CD4-positive, CD25-positive, alpha-beta regulatory T cell (primary cell): ENCODE measurements around the gene TUBGCP6. TPM values are rescaled to one million over a fixed set of nuclear protein-coding genes. Genes with fewer than 3 reads are reported as not detected.
"Not testable (repeated sequence)": the region's sequence is repeated elsewhere in the genome, so short reads cannot be mapped to it uniquely, and the experiment has no call there.

Experiments used
- ATAC-seq, 2 donors: fragments of 150-1000 bp; cut with Tn5 transposase; one replicate each; pipeline ENCODE4 v1.10.0; 2021; ENCODE audit warnings: low read depth in 2 of 2, moderate number of reproducible peaks in 2 of 2, moderate library complexity in 1 of 2
- DNase-seq, 3 donors: peaks; one replicate each; pipeline versions ENCODE4 v3.0.0 to v3.0.0-alpha.2; 2012 to 2022; ENCODE audit warnings: mixed read lengths in 1 of 3
- H3K27ac ChIP-seq: one replicate; pipeline ENCODE4 v1.7.0; 2013; ENCODE audit warnings: mild to moderate bottlenecking, low read length; ENCODE audit not compliant: insufficient read depth, poor library complexity, severe bottlenecking
- H3K27me3 ChIP-seq: one replicate; pipeline ENCODE4 v1.7.0; 2013; ENCODE audit warnings: low read length; ENCODE audit not compliant: control insufficient read depth, insufficient read depth
- H3K36me3 ChIP-seq: one replicate; pipeline ENCODE4 v1.7.0; 2013; ENCODE audit warnings: mild to moderate bottlenecking, low read length, moderate library complexity; ENCODE audit not compliant: control insufficient read depth, insufficient read depth
- H3K4me1 ChIP-seq: 2 replicates; pipeline ENCODE4 v1.7.0; 2013; ENCODE audit warnings: mild to moderate bottlenecking, low read length; ENCODE audit not compliant: insufficient read depth, control insufficient read depth, poor library complexity, severe bottlenecking
- H3K4me3 ChIP-seq: one replicate; pipeline ENCODE4 v1.7.0; 2013; ENCODE audit warnings: low read depth, mild to moderate bottlenecking, low read length, moderate library complexity
- H3K9me3 ChIP-seq, 2 experiments: 1 replicate in 1 of 2; 2 replicates in 1 of 2; pipeline ENCODE4 v1.7.0; 2013; ENCODE audit warnings: low read length in 2 of 2, mild to moderate bottlenecking in 1 of 2, moderate library complexity in 1 of 2; ENCODE audit not compliant: control insufficient read depth in 2 of 2
- H3K27ac Mint-ChIP-seq, 3 donors: one replicate each; pipeline ENCODE4 v1.8.0; 2020 to 2022; ENCODE audit warnings: mild to moderate bottlenecking in 3 of 3, mixed read lengths in 3 of 3, moderate library complexity in 2 of 3
- H3K27me3 Mint-ChIP-seq: one replicate; pipeline ENCODE4 v1.8.0; 2022; ENCODE audit warnings: mild to moderate bottlenecking, mixed read lengths
- H3K36me3 Mint-ChIP-seq: one replicate; pipeline ENCODE4 v1.8.0; 2020; ENCODE audit warnings: mixed read lengths
- H3K4me1 Mint-ChIP-seq, 4 donors: one replicate each; pipeline ENCODE4 v1.8.0; 2020 to 2022; ENCODE audit warnings: mixed read lengths in 4 of 4, mild to moderate bottlenecking in 1 of 4
- H3K4me3 Mint-ChIP-seq, 4 donors: one replicate each; pipeline ENCODE4 v1.8.0; 2020 to 2022; ENCODE audit warnings: mild to moderate bottlenecking in 4 of 4, mixed read lengths in 4 of 4, moderate library complexity in 3 of 4
- H3K9me3 Mint-ChIP-seq, 7 donors: one replicate each; pipeline ENCODE4 v1.8.0; 2020 to 2022; ENCODE audit warnings: mixed read lengths in 7 of 7, mild to moderate bottlenecking in 3 of 7, moderate library complexity in 2 of 7
- polyA plus RNA-seq, 4 donors: library from polyadenylated mRNA; unstranded; fragments of 300-500 nt; fragmentation: Illumina TruSeq; gene quantifications; one replicate each; pipeline ENCODE4 v1.2.3, GENCODE V29; 2021
- total RNA-seq: library from RNA; stranded (reverse); gene quantifications from one replicate; pipeline ENCODE4 v1.2.3, GENCODE V29; 2022

TUBGCP6 gene
- total and polyA plus RNA-seq, 5 donors from 2014 or later = 14.0 to 132 (median 14.2) TPM

GRCh38 chr22:50168490-50169180 is 76.2 kb downstream of the TUBGCP6 start:
- not testable (repeated sequence) for H3K4me1 ChIP-seq, H3K4me3 ChIP-seq, H3K27me3 ChIP-seq, ATAC-seq, H3K4me1 Mint-ChIP-seq, H3K9me3 ChIP-seq, H3K27ac Mint-ChIP-seq, DNase-seq, H3K27ac ChIP-seq, H3K36me3 ChIP-seq, H3K36me3 Mint-ChIP-seq, H3K9me3 Mint-ChIP-seq
- peak overlapping the region; percentile 70 to 92 (median 72) for H3K4me3 Mint-ChIP-seq
- H3K27me3 Mint-ChIP-seq = peaks cover 52% of the 10 kb centered on the region

GRCh38 chr22:50167689-50168489 is 76.9 kb downstream of the TUBGCP6 start:
- Histone ChIP-seq H3K36me3 (no peaks in the 10 kb centered on the region), H3K27ac (no peak overlapping the region), H3K27me3 (peaks cover 4% of the 10 kb centered on the region), H3K4me3 (no peak overlapping the region), H3K9me3 (no peaks in the 10 kb centered on the region), H3K4me1 (no peaks in the 10 kb centered on the region)
- Mint-ChIP-seq H3K27ac (no peak overlapping the region), H3K4me3 (no peak overlapping the region), H3K4me1 (peaks cover 0 to 10% (median 2%) of the 10 kb centered on the region in 4 donors), H3K36me3 (no peaks in the 10 kb centered on the region), H3K27me3 (peaks cover 45% of the 10 kb centered on the region), H3K9me3 (no peaks in the 10 kb centered on the region)
- no peak for DNase-seq
- ATAC-seq = no peak

Other genes with a start within 250 kb of the TUBGCP6 start
- gene IL17REL, start 232.3 kb downstream of the TUBGCP6 start, total RNA-seq = 0.57 TPM
- gene IL17REL, start 232.3 kb downstream of the TUBGCP6 start, polyA plus RNA-seq = under 1 TPM in 1 of 4 donors, not detected in 3; 0.07 TPM
- not detected for gene TTLL8, start 186.7 kb downstream of the TUBGCP6 start, total RNA-seq
- gene TTLL8, start 186.7 kb downstream of the TUBGCP6 start, polyA plus RNA-seq = not detected
- gene MLC1, start 159.6 kb downstream of the TUBGCP6 start, total RNA-seq = 1.1 TPM
- under 1 TPM in 3 of 4 donors, not detected in 1; 0.20 to 0.87 (median 0.28) TPM for gene MLC1, start 159.6 kb downstream of the TUBGCP6 start, polyA plus RNA-seq
- not detected for gene MOV10L1, start 155.0 kb downstream of the TUBGCP6 start, total RNA-seq
- not detected for gene MOV10L1, start 155.0 kb downstream of the TUBGCP6 start, polyA plus RNA-seq
- gene PANX2, start 74.3 kb downstream of the TUBGCP6 start, total RNA-seq = not detected
- gene PANX2, start 74.3 kb downstream of the TUBGCP6 start, polyA plus RNA-seq = not detected
- gene TRABD, start 59.1 kb downstream of the TUBGCP6 start, total RNA-seq = 115 TPM
- gene TRABD, start 59.1 kb downstream of the TUBGCP6 start, polyA plus RNA-seq = 10 to 100 TPM; 33.0 to 47.6 (median 38.5) TPM
- 31.9 TPM for gene SELENOO, start 44.0 kb downstream of the TUBGCP6 start, total RNA-seq
- 1 to 10 TPM; 1.8 to 6.5 (median 3.3) TPM for gene SELENOO, start 44.0 kb downstream of the TUBGCP6 start, polyA plus RNA-seq
- gene HDAC10, start 6.2 kb upstream of the TUBGCP6 start, total RNA-seq = 125 TPM
- gene HDAC10, start 6.2 kb upstream of the TUBGCP6 start, polyA plus RNA-seq = 10 to 100 TPM in 1 of 4 donors, 1 to 10 TPM in 3; 6.0 to 12.5 (median 7.3) TPM
- 2.0 TPM for gene MAPK12, start 16.7 kb upstream of the TUBGCP6 start, total RNA-seq
- gene MAPK12, start 16.7 kb upstream of the TUBGCP6 start, polyA plus RNA-seq = under 1 TPM in 2 of 4 donors, not detected in 2; 0.03 to 0.05 TPM
- gene MAPK11, start 25.4 kb upstream of the TUBGCP6 start, total RNA-seq = 9.3 TPM
- gene MAPK11, start 25.4 kb upstream of the TUBGCP6 start, polyA plus RNA-seq = under 1 TPM; 0.10 to 0.52 (median 0.21) TPM
- gene PLXNB2, start 62.6 kb upstream of the TUBGCP6 start, total RNA-seq = 3.7 TPM
- under 1 TPM in 3 of 4 donors, not detected in 1; 0.36 to 0.67 (median 0.42) TPM for gene PLXNB2, start 62.6 kb upstream of the TUBGCP6 start, polyA plus RNA-seq
- 2.1 TPM for gene DENND6B, start 82.0 kb upstream of the TUBGCP6 start, total RNA-seq
- under 1 TPM; 0.48 to 0.69 (median 0.53) TPM for gene DENND6B, start 82.0 kb upstream of the TUBGCP6 start, polyA plus RNA-seq
- 85.7 TPM for gene PPP6R2, start 98.3 kb upstream of the TUBGCP6 start, total RNA-seq
- 10 to 100 TPM; 15.9 to 19.4 (median 17.2) TPM for gene PPP6R2, start 98.3 kb upstream of the TUBGCP6 start, polyA plus RNA-seq
- gene SBF1, start 230.0 kb upstream of the TUBGCP6 start, total RNA-seq = 220 TPM
- gene SBF1, start 230.0 kb upstream of the TUBGCP6 start, polyA plus RNA-seq = 10 to 100 TPM; 16.2 to 29.7 (median 17.6) TPM
- gene ADM2, start 236.5 kb upstream of the TUBGCP6 start, total RNA-seq = 1.9 TPM
- gene ADM2, start 236.5 kb upstream of the TUBGCP6 start, polyA plus RNA-seq = under 1 TPM; 0.06 to 0.95 (median 0.28) TPM
- not detected for gene MIOX, start 241.8 kb upstream of the TUBGCP6 start, total RNA-seq
- gene MIOX, start 241.8 kb upstream of the TUBGCP6 start, polyA plus RNA-seq = not detected